NCI-H1105 (cell line): ENCODE data around the gene RCC2.

Source experiments
- DNase-seq: peaks from one replicate; lab custom pipeline; 2025; lab: John Stamatoyannopoulos, UW

RCC2 gene

GRCh38 chr1:17441993-17442357 lies 2.5 kb upstream of the RCC2 start:
- no peak for DNase-seq

GRCh38 chr1:17441265-17441992 lies 2.0 kb upstream of the RCC2 start:
- no peak for DNase-seq

- no peak for DNase-seq
These were observed 1.3 kb upstream of the RCC2 start for GRCh38 chr1:17440827-17441168.

- no peak for DNase-seq
These were observed 773 bp upstream of the RCC2 start for GRCh38 chr1:17440074-17440826.

- peak; percentile 67 for DNase-seq
These were observed 893 bp downstream of the RCC2 start for GRCh38 chr1:17438318-17439249.

- DNase-seq = peak; percentile 61
These were observed 1.7 kb downstream of the RCC2 start for GRCh38 chr1:17437580-17438317.

GRCh38 chr1:17437260-17437579 lies 2.3 kb downstream of the RCC2 start:
- DNase-seq = no peak

GRCh38 chr1:17436380-17437174 lies 2.9 kb downstream of the RCC2 start:
- DNase-seq = no peak

GRCh38 chr1:17434601-17435000 lies 4.9 kb downstream of the RCC2 start:
- no peak for DNase-seq

- no peak for DNase-seq
These were observed 5.5 kb downstream of the RCC2 start for GRCh38 chr1:17434016-17434415.

- DNase-seq = no peak
These were observed 6.2 kb downstream of the RCC2 start for GRCh38 chr1:17433261-17433660.

- DNase-seq = no peak
These were observed 7.1 kb downstream of the RCC2 start for GRCh38 chr1:17432412-17432811.

GRCh38 chr1:17429183-17429582 lies 10.3 kb downstream of the RCC2 start:
- DNase-seq = no peak

- no peak for DNase-seq
These were observed 11.5 kb downstream of the RCC2 start for GRCh38 chr1:17427696-17428660.

- no peak for DNase-seq
These were observed 13.5 kb downstream of the RCC2 start for GRCh38 chr1:17425806-17426600.

GRCh38 chr1:17423781-17424245 lies 15.7 kb downstream of the RCC2 start:
- DNase-seq = no peak

GRCh38 chr1:17422461-17422860 lies 17.0 kb downstream of the RCC2 start:
- no peak for DNase-seq

GRCh38 chr1:17420391-17420918 lies 19.0 kb downstream of the RCC2 start:
- DNase-seq = no peak
